Kasumi-1 (cell line): Measurements from ENCODE around the gene ANXA5.

Experiments
- DNase-seq, 2 experiments: peaks; one replicate each; lab custom pipeline; 2025; lab: John Stamatoyannopoulos, UW

The ANXA5 gene

GRCh38 chr4:121642876-121643585 is 53.7 kb downstream of the ANXA5 start:
- no peak for DNase-seq

- DNase-seq, result no peak
These were observed 54.5 kb downstream of the ANXA5 start for GRCh38 chr4:121642292-121642691.

- DNase-seq, result no peak
These were observed 63.1 kb downstream of the ANXA5 start for GRCh38 chr4:121633653-121634052.

GRCh38 chr4:121632636-121633035 is 64.1 kb downstream of the ANXA5 start:
- DNase-seq, result no peak
